OCI-LY7 (cell line): ENCODE measurements around the gene PSD2. TPM values are rescaled to one million over a fixed set of nuclear protein-coding genes. Genes with fewer than 3 reads are reported as not detected.

Experiments used
- BruUV-seq: library from RNA; stranded (reverse); fragments of 400-500 nt; replicated peaks from 2 replicates; lab custom pipeline; 2021; lab: Mats Ljungman, UMichigan
- CTCF ChIA-PET: fragments of 300-600 bp; sonication (Branson Sonifier 250); formaldehyde crosslinking; loops from one replicate; lab custom pipeline; 2022; ENCODE audit warnings: antibody characterized with exemption; ENCODE audit not compliant: unreplicated experiment; lab: Charles Lee
- POLR2A ChIA-PET: fragments of 300-600 bp; sonication (Branson Sonifier 250); formaldehyde crosslinking; loops from one replicate; lab custom pipeline; 2022; ENCODE audit warnings: antibody characterized with exemption; lab: Charles Lee
- DNase-seq: peaks from one replicate; pipeline ENCODE4 v3.0.0-alpha.2; 2015; ENCODE audit warnings: low spot score
- H2AFZ ChIP-seq: fragments of 200-600 bp; sonication (generic), shearing (Covaris generic); 2 replicates; pipeline ENCODE4 v1.6.1; 2014; ENCODE audit warnings: mild to moderate bottlenecking, antibody characterized with exemption, low read length, moderate library complexity
- H3K27ac ChIP-seq: fragments of 200-600 bp; sonication (generic); 2 replicates; pipeline ENCODE4 v1.5.1; 2014; ENCODE audit warnings: mixed run types, low read depth, mild to moderate bottlenecking, moderate library complexity, low read length, inconsistent platforms; ENCODE audit not compliant: poor library complexity, severe bottlenecking
- H3K36me3 ChIP-seq: fragments of 200-600 bp; sonication (generic); 2 replicates; pipeline ENCODE4 v1.6.1; 2014; ENCODE audit warnings: mild to moderate bottlenecking, antibody characterized with exemption, low read length, moderate library complexity, mixed read lengths; ENCODE audit not compliant: insufficient read depth
- H3K4me1 ChIP-seq: fragments of 200-600 bp; sonication (generic); 2 replicates; pipeline ENCODE4 v1.5.1; 2014; ENCODE audit warnings: mild to moderate bottlenecking, low read length; ENCODE audit not compliant: insufficient read depth, poor library complexity, severe bottlenecking
- H3K4me2 ChIP-seq: fragments of 200-600 bp; sonication (generic); 2 replicates; pipeline ENCODE4 v1.6.1; 2014; ENCODE audit warnings: mild to moderate bottlenecking, low read length
- H3K4me3 ChIP-seq: fragments of 200-600 bp; sonication (generic); 2 replicates; pipeline ENCODE4 v1.5.1; 2014; ENCODE audit warnings: mild to moderate bottlenecking, low read depth, low read length; ENCODE audit not compliant: poor library complexity, severe bottlenecking
- H3K79me2 ChIP-seq: fragments of 200-600 bp; sonication (generic); 2 replicates; pipeline ENCODE4 v1.6.1; 2016; ENCODE audit warnings: low read depth, mild to moderate bottlenecking, low read length, moderate library complexity, mixed read lengths; ENCODE audit not compliant: insufficient read depth
- H3K9me2 ChIP-seq: fragments of 200-600 bp; sonication (generic); 2 replicates; pipeline ENCODE4 v1.6.1; 2016; ENCODE audit warnings: mild to moderate bottlenecking, low read length, mixed read lengths; ENCODE audit not compliant: insufficient read depth
- H3K9me3 ChIP-seq: fragments of 200-600 bp; sonication (generic); 2 replicates; pipeline ENCODE4 v1.6.1; 2014; ENCODE audit warnings: mild to moderate bottlenecking, mixed run types, low read length, mixed read lengths
- H4K20me1 ChIP-seq: fragments of 200-600 bp; sonication (generic); 2 replicates; pipeline ENCODE4 v1.6.1; 2014; ENCODE audit warnings: mild to moderate bottlenecking, antibody characterized with exemption, low read length, moderate library complexity, mixed read lengths; ENCODE audit not compliant: insufficient read depth
- CTCF ChIP-seq: fragments of 200-600 bp; sonication (generic); conservative IDR thresholded peaks from 2 replicates; pipeline ENCODE4 v1.5.1; 2014; ENCODE audit warnings: mild to moderate bottlenecking, antibody characterized with exemption, low read length, moderate library complexity, mixed read lengths
- EZH2phosphoT487 ChIP-seq: fragments of 200-600 bp; sonication (generic); IDR thresholded peaks from 2 replicates; pipeline ENCODE4 v1.6.1; 2018; ENCODE audit warnings: low read depth, borderline replicate concordance, mild to moderate bottlenecking, mixed run types, antibody characterized with exemption, low read length, moderate library complexity, mixed read lengths
- intact Hi-C: fragments of 100-400 bp; cut with micrococcal nuclease; formaldehyde crosslinking; loops from one replicate; pipeline ENCODE4 v1.10.0; 2022; ENCODE audit not compliant: unreplicated experiment
- total RNA-seq, 2 experiments: library from RNA; depleted of rRNA in 1 of 2; stranded (reverse); fragments of >200 nt in 1 of 2; shearing (Covaris generic) in 1 of 2; gene quantifications; 2 replicates each; pipeline ENCODE4 v1.2.3, GENCODE V29; 2014 to 2022

The PSD2 gene
- total RNA-seq, 2 experiments from 2014 or later: 0.11 to 0.13 TPM

- Histone ChIP-seq H3K27ac (no peak overlapping the region), H3K4me1 (no peaks in the 10 kb centered on the region), H3K4me3 (no peak overlapping the region), H4K20me1 (no peaks in the 10 kb centered on the region), H3K4me2 (no peak overlapping the region), H3K9me3 (no peaks in the 10 kb centered on the region), H3K36me3 (no peaks in the 10 kb centered on the region), H3K79me2 (no peaks in the 10 kb centered on the region), H2AFZ (no peak overlapping the region), H3K9me2 (no peaks in the 10 kb centered on the region)
- intact Hi-C loops: no loop called here
- TF ChIP-seq CTCF (no peak), EZH2phosphoT487 (no peak)
- ChIA-PET POLR2A (no interaction called here), CTCF (no interaction called here)
- BruUV-seq: no TSS peak
- no peak for DNase-seq
These were observed 58.5 kb downstream of the PSD2 start for GRCh38 chr5:139854029-139854605.

GRCh38 chr5:139854953-139855352 is 59.3 kb downstream of the PSD2 start:
- CTCF ChIA-PET: no interaction called here

More at GRCh38 chr5:139854953-139855352, 59.3 kb downstream of the PSD2 start:
- BruUV-seq: no TSS peak
- intact Hi-C loops: no loop called here
- Histone ChIP-seq H4K20me1 (no peaks in the 10 kb centered on the region), H3K4me1 (no peaks in the 10 kb centered on the region), H3K4me3 (no peak overlapping the region), H2AFZ (no peak overlapping the region), H3K79me2 (no peaks in the 10 kb centered on the region), H3K36me3 (no peaks in the 10 kb centered on the region), H3K9me3 (no peaks in the 10 kb centered on the region), H3K9me2 (no peaks in the 10 kb centered on the region), H3K27ac (no peak overlapping the region), H3K4me2 (no peak overlapping the region)
- POLR2A ChIA-PET: no interaction called here
- no peak for TF ChIP-seq CTCF
- TF ChIP-seq EZH2phosphoT487: no peak
- DNase-seq: no peak
